SJSA1 (cell line): ENCODE data around the gene CTU2. TPM values are rescaled to one million over a fixed set of nuclear protein-coding genes. Genes with fewer than 3 reads are reported as not detected.

Experiments
- DNase-seq, 2 experiments: peaks; one replicate each; pipeline ENCODE4 v3.0.0-alpha.2; 2015 to 2020; ENCODE audit warnings: low spot score in 2 of 2, low read depth in 1 of 2
- H3K27ac ChIP-seq: fragments of 250-450 bp; sonication (Bioruptor Pico); 2 replicates; pipeline ENCODE4 v1.5.1; 2020; ENCODE audit warnings: mild to moderate bottlenecking, moderate library complexity
- H3K27me3 ChIP-seq: fragments of 250-450 bp; sonication (Bioruptor Pico); replicated peaks from 2 replicates; pipeline ENCODE4 v1.5.1; 2020; ENCODE audit warnings: mild to moderate bottlenecking, moderate library complexity
- H3K36me3 ChIP-seq: fragments of 250-450 bp; sonication (Bioruptor Pico); 2 replicates; pipeline ENCODE4 v1.5.1; 2020; ENCODE audit warnings: mild to moderate bottlenecking
- H3K4me1 ChIP-seq: fragments of 250-450 bp; sonication (Bioruptor Pico); replicated peaks from 2 replicates; pipeline ENCODE4 v1.6.1; 2021; ENCODE audit warnings: mild to moderate bottlenecking
- H3K4me3 ChIP-seq: fragments of 250-450 bp; sonication (Bioruptor Pico); 2 replicates; pipeline ENCODE4 v1.5.1; 2020; ENCODE audit warnings: mild to moderate bottlenecking
- H3K9me3 ChIP-seq: fragments of 250-450 bp; sonication (Bioruptor Pico); replicated peaks from 2 replicates; pipeline ENCODE4 v1.5.1; 2020; ENCODE audit warnings: mild to moderate bottlenecking
- total RNA-seq: library from RNA; depleted of rRNA; stranded (reverse); fragments of >200 nt; shearing (Covaris generic); gene quantifications from 2 replicates; pipeline ENCODE4 v1.2.3, GENCODE V29; 2014

CTU2 gene
- total RNA-seq, 1 experiment from 2014 or later: 17.9 TPM

DNA sequence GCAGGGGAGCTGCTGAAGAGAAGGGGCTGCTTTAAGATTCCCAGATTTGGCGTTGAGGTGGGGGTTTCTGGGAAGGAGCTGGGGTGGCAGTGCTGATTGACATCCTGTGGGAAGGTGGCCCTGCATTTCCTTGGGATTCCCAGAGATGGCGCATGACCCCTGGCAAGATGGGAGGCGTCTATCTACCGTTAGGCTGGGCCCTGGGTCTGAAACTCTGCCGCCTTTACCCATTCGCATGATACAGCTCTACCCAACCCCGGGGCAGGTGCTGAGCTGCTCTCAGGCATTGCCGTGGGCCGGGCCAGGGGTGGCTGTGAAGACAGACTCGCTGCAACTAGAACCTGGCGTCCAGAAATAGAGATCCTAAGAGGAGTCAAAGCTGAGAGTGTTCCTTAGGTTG is 33.5 kb upstream of the CTU2 start:
- Histone ChIP-seq H3K27ac (no peak overlapping the region), H3K9me3 (no peaks in the 10 kb centered on the region), H3K36me3 (no peaks in the 10 kb centered on the region), H3K4me1 (no peaks in the 10 kb centered on the region), H3K4me3 (no peak overlapping the region), H3K27me3 (no peaks in the 10 kb centered on the region)
- DNase-seq: no peak

DNA sequence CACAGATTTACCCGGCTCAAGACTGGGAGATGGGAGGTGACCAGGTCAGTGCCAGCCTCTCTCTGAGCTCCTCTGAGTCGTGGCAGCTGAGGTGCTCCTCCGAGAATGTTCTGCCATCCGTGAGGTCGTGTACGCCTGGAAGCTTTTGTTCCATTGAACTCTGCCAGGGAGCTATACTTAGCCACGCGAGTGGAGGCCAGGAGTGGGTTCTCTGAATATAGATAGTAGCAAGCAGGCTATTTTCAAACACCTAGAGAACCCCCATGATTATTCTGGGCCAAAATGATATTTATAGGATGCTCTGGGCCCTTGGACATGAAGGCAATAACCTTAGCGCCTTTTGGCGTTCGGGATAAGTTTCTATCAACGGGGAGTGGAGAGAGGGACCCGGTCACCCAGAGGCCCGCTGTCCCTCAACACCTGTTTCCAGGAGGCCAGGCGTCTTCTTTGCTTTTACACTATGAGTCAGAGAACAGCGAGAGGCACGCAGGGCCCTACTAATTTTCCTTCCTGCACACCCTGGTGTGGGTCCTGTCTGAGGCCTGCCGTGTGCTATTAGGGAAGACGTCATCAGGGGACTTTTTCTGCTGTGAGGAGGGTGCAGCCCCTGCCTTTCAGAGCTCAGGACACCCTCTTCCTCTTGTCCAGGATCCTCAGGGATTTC is 32.5 kb upstream of the CTU2 start:
- Histone ChIP-seq H3K9me3 (no peaks in the 10 kb centered on the region), H3K4me3 (no peak overlapping the region), H3K4me1 (no peaks in the 10 kb centered on the region), H3K27ac (no peak overlapping the region), H3K36me3 (no peaks in the 10 kb centered on the region), H3K27me3 (no peaks in the 10 kb centered on the region)
- no peak for DNase-seq

DNA sequence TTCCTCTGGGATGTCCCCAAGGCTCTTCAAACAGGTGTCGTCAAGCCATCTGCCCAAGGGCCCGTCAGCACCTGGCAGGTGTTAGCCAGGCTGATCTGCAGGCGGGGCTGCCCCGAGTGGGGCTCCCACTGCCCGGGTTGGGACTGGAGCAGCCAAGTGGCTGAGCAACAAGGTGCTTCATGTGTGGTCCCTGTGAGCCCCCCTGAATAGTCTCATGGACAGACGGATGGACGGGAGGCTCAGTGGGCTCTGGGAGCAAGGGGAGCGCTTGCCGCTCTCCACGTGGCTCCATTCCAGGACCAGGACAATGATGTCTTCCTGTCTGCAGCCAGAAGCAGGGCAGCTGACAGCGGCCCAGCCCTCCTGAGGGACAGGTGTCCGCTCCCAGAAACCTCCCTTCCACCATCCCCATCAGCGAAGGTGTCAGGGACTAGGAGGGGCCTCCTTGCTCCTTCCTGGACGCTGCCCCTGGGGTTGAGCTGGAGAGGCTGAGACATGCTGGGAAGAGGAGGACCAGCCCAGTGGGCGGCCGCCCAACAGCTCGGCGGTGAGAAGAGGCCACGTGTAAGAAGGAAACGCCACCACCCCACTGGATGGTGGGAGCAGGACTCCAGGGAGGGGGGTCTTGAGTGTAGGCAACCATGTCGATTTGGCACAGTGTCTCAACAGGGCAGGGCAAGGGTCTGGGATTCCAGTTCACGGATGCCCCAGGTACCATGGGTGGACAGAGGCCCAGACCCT is 29.6 kb upstream of the CTU2 start:
- H3K36me3 ChIP-seq: no peaks in the 10 kb centered on the region
- no peak overlapping the region for H3K27ac ChIP-seq
- no peak for DNase-seq
- H3K4me1 ChIP-seq: no peaks in the 10 kb centered on the region
- no peak overlapping the region for H3K4me3 ChIP-seq
- no peaks in the 10 kb centered on the region for H3K27me3 ChIP-seq
- no peaks in the 10 kb centered on the region for H3K9me3 ChIP-seq

DNA sequence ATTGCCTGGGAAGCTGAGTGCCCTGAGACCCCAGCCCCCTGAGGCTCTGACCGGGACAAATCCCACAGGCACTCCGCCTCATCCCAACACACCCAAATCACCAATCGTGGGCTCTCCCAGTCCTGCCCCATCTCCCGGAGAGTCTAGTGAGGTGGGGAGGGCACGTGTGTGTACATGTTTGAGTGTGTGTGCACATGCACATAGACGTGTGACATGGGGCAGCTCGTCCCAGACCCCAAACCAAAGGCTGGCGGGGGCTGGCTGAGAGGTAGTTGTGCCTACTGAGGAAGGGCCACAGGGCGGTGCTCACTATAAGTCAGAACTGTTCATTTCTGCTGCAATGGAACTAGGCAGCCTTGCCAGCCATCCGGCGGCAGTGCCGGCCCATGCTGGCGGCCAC is 28.6 kb upstream of the CTU2 start:
- no peak for DNase-seq
- Histone ChIP-seq H3K27me3 (no peaks in the 10 kb centered on the region), H3K27ac (no peak overlapping the region), H3K4me1 (no peaks in the 10 kb centered on the region), H3K4me3 (no peak overlapping the region), H3K9me3 (no peaks in the 10 kb centered on the region), H3K36me3 (no peaks in the 10 kb centered on the region)

DNA sequence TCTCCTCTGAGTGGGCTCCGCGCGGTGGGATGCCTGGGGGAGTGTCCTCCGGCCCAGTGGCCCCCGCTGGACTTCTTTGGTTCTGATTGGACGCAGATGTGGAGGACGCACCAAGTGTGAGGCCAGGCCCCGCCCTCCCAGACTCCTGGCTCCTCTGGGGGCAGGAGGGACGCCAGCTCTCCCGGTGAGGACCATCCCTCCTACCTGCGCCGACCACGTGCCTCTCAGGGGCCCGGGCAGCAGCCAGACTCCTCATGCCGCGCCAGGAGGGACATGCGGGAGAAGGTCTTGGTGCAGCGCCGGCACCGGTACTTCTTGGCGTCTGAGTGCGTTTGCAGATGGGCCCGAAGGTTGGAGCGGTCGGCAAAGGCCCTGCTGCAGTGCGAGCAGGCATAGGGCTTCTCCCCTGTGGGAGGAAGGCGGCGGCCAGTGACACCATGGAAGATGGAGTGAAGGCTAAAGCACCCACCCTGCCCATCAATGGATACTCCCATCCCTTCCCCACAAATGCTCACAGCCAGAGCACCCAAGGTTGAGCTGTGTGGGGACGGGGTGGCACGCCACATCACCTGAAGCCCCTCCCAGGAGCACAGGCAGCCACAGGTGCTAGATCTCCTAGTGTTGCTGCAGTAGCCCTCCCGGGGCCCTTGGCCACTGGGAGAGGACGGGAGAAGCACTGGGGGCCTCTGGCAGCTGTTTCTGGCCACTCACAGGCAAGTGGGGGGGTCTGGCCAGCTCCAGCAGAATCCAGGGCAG is 27.9 kb upstream of the CTU2 start:
- H3K27me3 ChIP-seq: no peaks in the 10 kb centered on the region
- DNase-seq: peak in 1 of 2 experiments; percentile 49
- H3K9me3 ChIP-seq: no peaks in the 10 kb centered on the region
- H3K4me1 ChIP-seq: no peaks in the 10 kb centered on the region
- H3K36me3 ChIP-seq: no peaks in the 10 kb centered on the region
- no peak overlapping the region for H3K27ac ChIP-seq
- H3K4me3 ChIP-seq: no peak overlapping the region

DNA sequence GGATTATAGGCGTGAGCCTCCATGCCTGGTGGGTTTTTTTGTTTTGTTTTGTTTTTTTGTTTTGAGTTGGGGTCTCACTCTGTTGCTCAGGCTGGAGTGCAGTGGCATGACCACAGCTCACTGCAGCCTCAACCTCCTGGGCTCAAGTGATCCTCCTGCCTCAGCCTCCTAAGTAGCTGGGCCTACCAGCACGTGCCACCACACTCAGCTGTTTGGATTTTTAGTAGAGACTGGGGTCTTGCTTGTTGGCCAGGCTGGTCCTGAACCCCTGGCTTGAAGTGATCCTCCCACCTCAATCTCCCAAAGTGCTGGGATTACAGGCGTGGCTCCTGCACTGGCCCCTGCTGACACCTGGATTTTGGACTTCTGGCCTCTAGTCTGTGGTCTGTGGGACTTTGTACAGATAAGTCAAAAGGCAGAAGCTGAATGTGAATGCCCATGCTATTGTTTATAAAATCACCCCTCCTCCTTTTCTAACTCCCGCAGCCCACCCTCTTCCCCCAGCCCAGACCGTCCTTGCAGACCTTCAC is 25.7 kb upstream of the CTU2 start:
- H3K27me3 ChIP-seq: peaks cover 10% of the 10 kb centered on the region
- DNase-seq: no peak
- H3K4me1 ChIP-seq: peaks cover 9% of the 10 kb centered on the region
- H3K27ac ChIP-seq: no peak overlapping the region
- H3K36me3 ChIP-seq: no peaks in the 10 kb centered on the region
- H3K4me3 ChIP-seq: no peak overlapping the region
- H3K9me3 ChIP-seq: no peaks in the 10 kb centered on the region

DNA sequence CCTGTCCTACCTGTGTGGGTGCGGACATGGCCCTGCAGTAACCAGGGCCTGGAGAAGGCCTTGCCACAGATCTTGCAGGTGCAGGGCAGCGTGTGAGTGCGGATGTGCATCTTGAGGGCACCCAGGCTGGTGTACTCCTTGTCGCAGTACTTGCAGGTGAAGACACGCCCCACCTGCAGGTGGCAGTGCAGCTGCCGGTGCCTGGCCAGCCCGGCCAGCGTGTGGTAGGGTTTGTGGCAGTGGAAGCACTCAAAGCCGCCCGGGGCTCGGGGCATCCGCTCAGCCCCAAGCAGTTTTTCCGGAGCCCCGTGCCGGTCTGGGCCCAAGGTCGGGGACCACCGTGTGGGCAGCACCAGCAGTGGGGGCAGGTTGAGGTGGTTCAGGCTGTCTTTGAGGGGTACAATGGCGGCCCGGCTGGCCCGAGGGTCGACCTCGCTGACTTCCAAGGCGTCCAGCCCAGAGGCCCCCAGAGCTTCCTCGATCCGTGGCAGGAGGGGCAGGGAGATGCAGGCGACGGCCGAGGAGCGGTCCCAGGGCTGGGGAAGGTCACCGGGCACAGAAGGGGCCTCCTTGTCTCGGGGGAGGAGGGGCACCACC is 25.1 kb upstream of the CTU2 start:
- H3K27me3 ChIP-seq: peaks cover 15% of the 10 kb centered on the region
- peak in 1 of 2 experiments; percentile 45 for DNase-seq
- no peaks in the 10 kb centered on the region for H3K36me3 ChIP-seq
- no peaks in the 10 kb centered on the region for H3K9me3 ChIP-seq
- H3K27ac ChIP-seq: no peak overlapping the region
- H3K4me1 ChIP-seq: peaks cover 15% of the 10 kb centered on the region
- no peak overlapping the region for H3K4me3 ChIP-seq

DNA sequence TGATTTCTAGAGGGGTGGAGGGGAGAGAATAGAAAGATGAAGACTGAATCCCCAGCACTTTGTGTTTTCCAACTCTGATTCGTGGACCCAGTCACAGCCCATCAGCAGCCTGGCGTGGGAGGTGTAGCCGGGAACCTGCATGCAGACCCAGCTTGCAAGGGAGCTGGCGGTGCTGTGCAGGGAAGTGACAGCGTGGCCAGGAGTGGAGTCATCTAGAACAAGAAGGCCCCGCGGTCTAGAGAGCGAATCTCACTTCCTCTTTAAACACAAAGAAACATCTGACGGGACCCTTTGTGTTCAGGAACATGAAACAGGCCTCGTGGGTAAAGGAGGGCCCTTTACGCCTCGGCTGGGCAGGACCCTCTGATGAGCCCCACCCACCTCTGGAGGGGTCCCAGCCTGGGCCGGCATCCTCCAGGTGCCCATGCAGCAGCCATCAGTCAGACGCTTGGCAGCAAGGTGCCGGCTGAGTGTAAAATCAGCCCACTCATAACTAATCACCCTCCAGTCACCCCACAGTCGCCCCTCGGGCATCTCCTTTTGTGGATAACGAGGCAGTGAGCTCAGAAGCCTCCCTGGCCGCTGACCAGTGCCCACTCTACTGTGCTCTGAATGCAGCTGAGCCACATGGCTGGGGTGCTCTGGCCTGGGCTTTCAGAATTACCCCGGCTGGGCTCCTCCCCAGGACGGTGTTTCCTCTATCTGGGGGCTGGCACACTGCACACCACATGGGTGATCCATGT is 24.4 kb upstream of the CTU2 start:
- H3K27ac ChIP-seq: no peak overlapping the region
- no peak overlapping the region for H3K4me3 ChIP-seq
- peak in 1 of 2 experiments; percentile 41 for DNase-seq
- no peaks in the 10 kb centered on the region for H3K9me3 ChIP-seq
- peaks cover 22% of the 10 kb centered on the region for H3K27me3 ChIP-seq
- H3K36me3 ChIP-seq: no peaks in the 10 kb centered on the region
- H3K4me1 ChIP-seq: peaks cover 21% of the 10 kb centered on the region

DNA sequence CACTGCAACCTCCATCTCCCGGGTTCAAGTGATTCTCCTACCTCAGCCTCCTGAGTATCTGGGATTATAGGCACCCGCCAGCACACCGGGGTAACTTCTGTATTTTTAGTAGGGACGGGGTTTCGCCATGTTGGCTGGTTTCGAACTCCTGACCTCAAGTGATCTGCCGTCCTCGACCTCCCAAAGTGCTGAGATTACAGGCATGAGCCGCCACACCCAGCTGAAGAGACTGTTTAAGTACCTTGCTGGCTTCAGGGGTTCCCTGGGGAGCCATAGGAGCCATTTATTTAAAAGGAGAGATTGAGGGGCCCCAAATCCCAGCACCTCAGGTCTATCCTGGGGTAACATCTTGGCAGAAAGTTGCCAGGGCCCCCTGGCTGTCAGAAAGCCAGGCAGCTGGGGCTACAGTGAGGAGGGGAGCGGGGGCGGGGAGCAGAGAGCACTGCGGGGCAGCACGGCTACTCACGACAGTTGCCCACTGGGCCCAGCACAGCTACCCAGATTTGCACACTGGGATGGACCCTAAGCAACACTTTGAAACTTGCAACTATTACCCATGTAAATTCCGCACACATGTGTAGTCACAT is 21.6 kb upstream of the CTU2 start:
- peaks cover 21% of the 10 kb centered on the region for H3K4me1 ChIP-seq
- peak in 1 of 2 experiments; percentile 40 for DNase-seq

DNA sequence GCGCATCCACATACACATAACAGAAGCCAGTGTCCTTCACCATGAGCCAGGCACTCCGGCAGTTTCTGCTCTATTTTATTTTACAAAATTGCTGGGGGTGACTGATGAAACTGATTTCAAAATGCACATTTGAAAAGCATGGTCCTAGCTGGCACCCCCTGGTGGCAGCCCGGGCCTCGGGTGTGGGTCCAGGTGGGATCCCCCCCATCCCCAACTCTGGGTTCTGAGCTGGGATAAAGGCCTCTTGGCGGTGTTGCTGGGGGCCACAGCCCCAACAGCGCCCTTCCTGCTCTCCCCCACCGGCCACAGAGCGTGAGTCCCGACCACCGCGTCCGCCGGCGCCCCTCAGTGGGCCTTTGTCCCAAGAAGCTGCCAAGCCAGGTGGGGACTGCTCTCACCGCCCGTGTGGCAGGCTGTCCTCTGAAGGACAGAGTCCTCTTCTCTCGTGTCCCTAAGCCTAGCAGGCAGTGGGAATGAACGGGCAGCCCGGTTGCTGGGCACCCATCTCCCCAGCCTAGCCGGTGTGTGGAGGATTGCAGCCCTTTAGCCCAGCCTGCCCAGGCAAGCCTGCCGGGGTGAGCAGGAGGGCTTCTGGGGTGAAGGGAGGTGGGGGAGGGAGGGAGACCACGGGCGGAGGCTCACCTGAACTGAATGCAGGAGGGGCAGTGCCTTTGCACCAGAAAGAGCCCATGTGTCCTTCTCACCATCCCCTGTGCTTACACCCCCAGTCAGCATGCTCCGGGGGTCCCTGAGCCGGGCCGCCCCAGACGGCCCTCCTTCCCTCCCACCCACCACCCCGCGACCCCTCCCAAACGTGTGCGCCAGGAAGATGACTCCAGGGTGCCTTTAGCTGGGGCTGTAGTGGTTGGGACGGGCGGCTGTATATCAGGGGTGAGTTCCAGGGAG is 20.9 kb upstream of the CTU2 start:
- DNase-seq: peak; percentile 35 to 51
- no peaks in the 10 kb centered on the region for H3K9me3 ChIP-seq
- no peak overlapping the region for H3K27ac ChIP-seq
- peaks cover 41% of the 10 kb centered on the region for H3K27me3 ChIP-seq
- no peaks in the 10 kb centered on the region for H3K36me3 ChIP-seq
- peaks cover 21% of the 10 kb centered on the region for H3K4me1 ChIP-seq
- no peak overlapping the region for H3K4me3 ChIP-seq

More for the DNA sequence above, 21.6 kb upstream of the CTU2 start:
- peaks cover 41% of the 10 kb centered on the region for H3K27me3 ChIP-seq
- H3K27ac ChIP-seq: no peak overlapping the region
- no peaks in the 10 kb centered on the region for H3K36me3 ChIP-seq
- H3K4me3 ChIP-seq: no peak overlapping the region
- H3K9me3 ChIP-seq: no peaks in the 10 kb centered on the region

DNA sequence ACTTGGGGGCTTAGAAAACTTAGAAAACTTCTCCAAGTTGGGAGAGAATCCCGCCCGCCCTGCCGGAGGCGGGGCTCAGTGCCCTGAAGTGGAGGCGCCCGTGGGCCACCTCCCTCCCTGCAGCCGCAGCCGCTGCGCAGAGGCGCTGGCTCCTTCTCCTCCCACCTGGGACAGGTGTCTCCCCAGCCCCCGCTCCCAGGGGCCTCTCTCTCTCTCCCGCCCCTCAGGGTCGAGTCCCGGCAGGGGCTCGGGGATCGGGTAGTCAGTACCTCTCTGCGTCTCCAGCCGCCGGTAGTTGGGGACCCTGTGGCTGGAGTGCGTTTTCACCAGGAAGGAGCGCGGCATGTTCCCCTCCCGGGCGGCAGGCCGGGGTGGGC is 20.3 kb upstream of the CTU2 start:
- H3K36me3 ChIP-seq: no peaks in the 10 kb centered on the region
- H3K4me1 ChIP-seq: peaks cover 21% of the 10 kb centered on the region
- H3K27me3 ChIP-seq: peaks cover 41% of the 10 kb centered on the region
- H3K27ac ChIP-seq: no peak overlapping the region
- DNase-seq: no peak
- no peaks in the 10 kb centered on the region for H3K9me3 ChIP-seq
- peak overlapping the region; percentile 24 for H3K4me3 ChIP-seq
